ENCODE measurements around the gene TNNT3. TPM values are rescaled to one million over a fixed set of nuclear protein-coding genes. Genes with fewer than 3 reads are reported as not detected.

TNNT3 gene
- total RNA-seq, 6 experiments from 2014 or later: not detected

DNA sequence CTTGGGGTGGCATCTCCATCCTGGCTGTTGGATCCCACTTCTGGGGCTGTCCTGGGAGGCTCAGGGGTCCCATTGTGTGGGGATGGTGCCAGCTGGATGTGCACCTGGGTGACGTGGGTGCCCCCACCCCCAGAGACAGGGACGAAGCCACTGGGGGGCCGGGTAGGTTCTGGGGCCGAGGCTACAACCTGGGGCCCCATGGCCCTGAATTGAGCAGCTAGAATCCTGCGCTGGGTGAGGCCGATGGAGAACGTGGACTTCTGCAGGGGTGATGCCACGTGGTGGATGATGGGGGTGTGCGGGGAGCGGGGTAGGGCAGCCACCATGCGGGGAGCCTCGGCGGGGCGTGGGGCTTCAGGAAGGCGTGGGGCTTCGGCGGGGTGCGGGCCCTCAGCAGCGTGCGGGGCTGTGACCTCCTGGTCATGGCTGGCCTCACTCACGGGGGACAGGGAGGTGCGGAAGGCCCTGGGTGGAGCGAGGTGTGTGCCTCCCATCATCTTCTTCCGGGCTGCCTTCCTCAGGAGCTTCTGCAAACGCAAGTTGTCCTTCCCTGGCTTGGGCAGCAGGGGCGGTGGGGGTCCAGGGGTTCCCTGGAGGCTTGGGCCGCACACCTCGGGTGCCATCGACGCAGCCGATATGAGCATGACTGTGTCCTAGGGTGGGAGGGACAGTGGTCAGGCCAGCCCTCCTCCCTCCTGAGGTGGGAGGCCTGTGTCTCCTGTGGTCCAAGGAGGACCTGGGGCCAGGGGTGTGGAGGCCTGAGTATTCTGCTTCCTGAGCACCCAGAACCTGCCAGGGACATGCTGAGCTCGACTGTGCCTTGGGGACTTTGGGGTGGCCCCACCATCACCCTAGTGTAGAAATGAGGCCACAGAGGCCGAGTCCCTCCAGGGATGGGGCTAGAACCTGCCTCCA, 29.3 kb upstream of the TNNT3 start:
- Mint-ChIP-seq H3K36me3 (ENCODE audit: low read depth) (no peaks in the 10 kb centered on the region), H3K9me3 (no peaks in the 10 kb centered on the region), H3K4me3 (no peak overlapping the region), H3K27ac (no peak overlapping the region), H3K4me1 (ENCODE audit: low read depth) (no peaks in the 10 kb centered on the region), H3K27me3 (ENCODE audit: insufficient read depth) (peaks cover 13% of the 10 kb centered on the region)
- no peak for DNase-seq
- TF ChIP-seq, protein P1, sequence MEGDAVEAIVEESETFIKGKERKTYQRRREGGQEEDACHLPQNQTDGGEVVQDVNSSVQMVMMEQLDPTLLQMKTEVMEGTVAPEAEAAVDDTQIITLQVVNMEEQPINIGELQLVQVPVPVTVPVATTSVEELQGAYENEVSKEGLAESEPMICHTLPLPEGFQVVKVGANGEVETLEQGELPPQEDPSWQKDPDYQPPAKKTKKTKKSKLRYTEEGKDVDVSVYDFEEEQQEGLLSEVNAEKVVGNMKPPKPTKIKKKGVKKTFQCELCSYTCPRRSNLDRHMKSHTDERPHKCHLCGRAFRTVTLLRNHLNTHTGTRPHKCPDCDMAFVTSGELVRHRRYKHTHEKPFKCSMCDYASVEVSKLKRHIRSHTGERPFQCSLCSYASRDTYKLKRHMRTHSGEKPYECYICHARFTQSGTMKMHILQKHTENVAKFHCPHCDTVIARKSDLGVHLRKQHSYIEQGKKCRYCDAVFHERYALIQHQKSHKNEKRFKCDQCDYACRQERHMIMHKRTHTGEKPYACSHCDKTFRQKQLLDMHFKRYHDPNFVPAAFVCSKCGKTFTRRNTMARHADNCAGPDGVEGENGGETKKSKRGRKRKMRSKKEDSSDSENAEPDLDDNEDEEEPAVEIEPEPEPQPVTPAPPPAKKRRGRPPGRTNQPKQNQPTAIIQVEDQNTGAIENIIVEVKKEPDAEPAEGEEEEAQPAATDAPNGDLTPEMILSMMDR (IDR thresholded peaks at IDR 0.05): no peak

DNA sequence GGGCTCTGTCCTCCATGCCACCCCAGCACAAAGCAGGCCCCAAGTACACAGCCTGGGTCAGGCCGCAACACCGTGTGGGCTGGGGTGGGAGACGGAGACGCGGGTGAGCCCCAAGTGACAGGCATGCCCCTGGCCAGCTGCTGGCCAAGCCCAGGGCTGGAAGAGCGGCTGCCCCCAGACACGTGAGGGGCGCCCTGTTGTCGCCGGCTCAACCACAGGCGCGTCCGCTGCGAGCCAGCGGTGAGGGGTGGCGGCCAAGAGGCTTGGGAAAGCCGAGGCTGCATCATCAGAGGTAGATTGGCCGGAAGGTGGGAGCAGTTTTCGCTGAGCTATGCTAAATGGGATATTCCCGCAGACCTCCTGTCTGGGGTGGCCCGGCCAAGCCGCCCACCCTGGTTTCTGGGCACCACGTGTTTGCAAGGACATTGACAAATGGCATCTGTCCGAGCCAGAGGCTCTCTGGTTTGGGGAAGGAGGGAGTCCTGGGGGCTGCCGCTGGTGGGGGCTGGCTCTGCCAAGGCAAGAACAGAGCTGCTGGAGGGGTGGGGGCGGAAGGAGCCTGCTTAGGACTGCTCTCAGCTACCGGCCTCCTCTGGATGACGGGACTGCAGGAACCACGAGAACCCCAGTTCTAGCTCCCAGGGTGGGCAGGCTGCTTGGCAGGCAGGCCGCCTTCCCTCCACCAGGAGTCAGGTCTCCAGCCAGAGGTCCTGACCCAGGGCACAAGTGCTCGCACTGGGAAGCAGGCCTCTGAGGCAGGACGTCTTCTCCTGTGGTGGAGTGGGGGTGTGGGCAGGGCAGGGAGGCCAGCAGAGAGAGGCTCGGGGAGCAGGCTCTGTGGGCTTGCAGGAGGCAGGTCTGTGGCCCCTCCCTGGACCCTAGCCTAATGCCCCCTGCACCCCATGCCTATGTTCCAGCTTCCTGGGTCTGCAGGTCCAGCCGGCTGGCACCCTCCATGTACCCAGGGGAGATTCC, 28.4 kb upstream of the TNNT3 start:
- H3K36me3 Mint-ChIP-seq (ENCODE audit: low read depth): no peaks in the 10 kb centered on the region
- H3K27ac Mint-ChIP-seq: no peak overlapping the region
- peaks cover 16% of the 10 kb centered on the region for H3K27me3 Mint-ChIP-seq (ENCODE audit: insufficient read depth)
- no peaks in the 10 kb centered on the region for H3K4me1 Mint-ChIP-seq (ENCODE audit: low read depth)
- H3K9me3 Mint-ChIP-seq: no peaks in the 10 kb centered on the region
- H3K4me3 Mint-ChIP-seq: no peak overlapping the region
- no peak for DNase-seq
- TF ChIP-seq, protein P1 (IDR thresholded peaks at IDR 0.05): no peak

DNA sequence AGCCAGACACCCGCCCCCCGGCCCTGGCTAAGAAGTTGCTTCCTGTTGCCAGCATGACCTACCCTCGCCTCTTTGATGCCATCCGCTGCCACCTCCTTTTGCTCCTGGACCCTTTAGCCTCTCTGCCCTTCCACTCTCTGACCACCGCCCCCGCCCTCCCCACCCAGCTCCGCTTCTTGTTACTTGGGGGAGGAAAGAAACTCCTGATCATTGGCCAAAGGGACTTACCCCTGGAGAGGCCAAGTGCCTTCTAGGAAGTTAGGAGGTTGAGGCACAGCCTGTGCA, 27.7 kb upstream of the TNNT3 start, which contains the start of gene PRR33:
Gene PRR33 (minus strand): TSS at position 65 of the 285 bp plus-strand sequence. CDS start 1,311 bp downstream, outside the sequence.
- H3K9me3 Mint-ChIP-seq: no peaks in the 10 kb centered on the region
- H3K27me3 Mint-ChIP-seq (ENCODE audit: insufficient read depth): peaks cover 22% of the 10 kb centered on the region
- H3K4me3 Mint-ChIP-seq: no peak within 1 kb of the TSS

DNA sequence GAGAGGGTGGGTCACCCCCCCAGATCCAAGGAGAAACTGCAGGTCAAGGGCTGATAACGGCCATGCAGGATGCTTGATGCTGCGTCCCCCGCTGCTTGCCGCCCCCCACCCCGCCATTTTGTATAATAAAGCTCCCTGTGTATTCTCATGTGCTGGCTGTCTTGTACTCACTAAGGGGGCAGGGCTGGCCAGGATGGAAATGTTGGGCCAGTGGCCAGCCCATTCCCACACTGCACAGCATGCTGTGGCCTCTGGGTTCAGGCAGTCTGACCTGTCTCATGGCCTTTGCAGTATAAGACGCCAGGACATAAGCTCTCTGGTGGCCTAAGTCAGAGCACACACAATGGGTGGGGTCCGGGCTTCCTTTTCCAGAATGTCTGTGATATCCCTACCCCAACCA, 27.4 kb upstream of the TNNT3 start:
- TF ChIP-seq, protein P1 (IDR thresholded peaks at IDR 0.05): no peak
- no peak overlapping the region for H3K4me3 Mint-ChIP-seq
- H3K36me3 Mint-ChIP-seq (ENCODE audit: low read depth): no peaks in the 10 kb centered on the region
- peaks cover 25% of the 10 kb centered on the region for H3K27me3 Mint-ChIP-seq (ENCODE audit: insufficient read depth)
- H3K4me1 Mint-ChIP-seq (ENCODE audit: low read depth): no peaks in the 10 kb centered on the region
- no peak for DNase-seq
- H3K9me3 Mint-ChIP-seq: no peaks in the 10 kb centered on the region
- H3K27ac Mint-ChIP-seq: no peak overlapping the region

More for the DNA sequence above, 27.7 kb upstream of the TNNT3 start, which contains the start of gene PRR33:
- H3K36me3 Mint-ChIP-seq (ENCODE audit: low read depth): no peaks in the 10 kb centered on the region
- TF ChIP-seq, protein P1 (IDR thresholded peaks at IDR 0.05): no peak
- no peak for DNase-seq
- no peaks in the 10 kb centered on the region for H3K4me1 Mint-ChIP-seq (ENCODE audit: low read depth)
- no peak within 1 kb of the TSS for H3K27ac Mint-ChIP-seq

DNA sequence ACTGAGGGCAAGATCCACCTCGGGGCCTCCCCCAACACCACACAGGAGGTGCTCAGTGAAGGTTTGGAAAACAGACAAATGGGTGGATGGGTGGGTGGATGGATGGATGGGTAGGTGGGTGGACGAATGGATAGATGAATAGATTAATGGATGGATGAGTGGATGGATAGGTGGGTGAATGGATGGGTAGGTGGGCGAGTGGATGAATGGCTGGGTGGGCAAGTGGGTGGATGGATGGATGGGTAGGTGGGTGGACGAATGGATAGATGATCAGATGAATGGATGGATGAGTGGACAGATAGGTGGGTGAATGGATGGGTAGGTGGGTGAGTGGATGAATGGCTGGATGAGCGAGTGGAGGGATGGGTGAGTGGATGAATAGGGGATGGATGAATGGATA, 26.9 kb upstream of the TNNT3 start:
- H3K36me3 Mint-ChIP-seq (ENCODE audit: low read depth): no peaks in the 10 kb centered on the region
- no peak for DNase-seq
- H3K4me1 Mint-ChIP-seq (ENCODE audit: low read depth): no peaks in the 10 kb centered on the region
- H3K4me3 Mint-ChIP-seq: no peak overlapping the region
- TF ChIP-seq, protein P1 (IDR thresholded peaks at IDR 0.05): no peak
- H3K27ac Mint-ChIP-seq: no peak overlapping the region
- H3K9me3 Mint-ChIP-seq: no peaks in the 10 kb centered on the region
- peaks cover 29% of the 10 kb centered on the region for H3K27me3 Mint-ChIP-seq (ENCODE audit: insufficient read depth)

All from HFFc6 (cell line).